Measurements from ENCODE around the gene SCAMP5.

SCAMP5 gene

DNA sequence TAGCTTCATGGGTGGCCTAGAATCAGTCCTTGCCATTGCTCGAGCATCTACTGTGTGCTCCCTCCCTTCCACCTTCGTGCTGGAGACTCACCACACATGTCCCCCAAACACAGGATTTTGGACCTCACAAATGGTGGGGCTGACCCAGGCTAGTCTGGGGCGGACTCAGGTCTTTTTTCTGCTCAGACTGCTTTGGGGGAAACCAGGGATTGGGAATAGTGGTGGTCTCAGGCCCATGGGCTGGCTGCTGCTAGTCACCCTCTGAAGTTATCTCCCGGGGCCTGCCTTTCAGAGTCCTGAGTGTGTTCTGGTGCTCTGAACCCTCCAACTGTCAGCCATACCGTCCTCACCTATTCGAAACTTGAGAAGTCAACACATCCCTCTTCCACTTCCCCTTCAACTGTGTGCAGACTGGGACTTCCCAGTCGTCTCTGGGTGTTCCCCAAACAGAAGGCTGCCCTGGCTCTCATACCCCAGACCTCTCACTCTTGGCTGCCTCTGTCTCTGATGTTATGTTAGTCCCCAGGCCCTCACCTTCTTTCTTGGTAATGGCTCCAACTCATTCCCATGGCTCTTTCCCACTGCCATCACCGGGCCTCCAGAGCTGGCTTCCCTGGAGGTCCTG is 74.0 kb downstream of the SCAMP5 start:
- Histone ChIP-seq H3K4me1 (ENCODE audit: control insufficient read depth, insufficient read depth, low read length) (no peaks in the 10 kb centered on the region), H3K9me3 (ENCODE audit: control insufficient read depth, insufficient read depth, low read length) (no peaks in the 10 kb centered on the region), H3K36me3 (ENCODE audit: control insufficient read depth, insufficient read depth, low read length) (no peaks in the 10 kb centered on the region), H3K4me3 (ENCODE audit: low read depth, low read length) (no peak overlapping the region), H3K27me3 (ENCODE audit: control insufficient read depth, insufficient read depth, low read length) (no peaks in the 10 kb centered on the region; the same call in 1 of the 2 replicates), H3K9ac (ENCODE audit: low read depth, low read length) (no peak overlapping the region), H3K27ac (ENCODE audit: low read depth, low read length) (no peak overlapping the region)

DNA sequence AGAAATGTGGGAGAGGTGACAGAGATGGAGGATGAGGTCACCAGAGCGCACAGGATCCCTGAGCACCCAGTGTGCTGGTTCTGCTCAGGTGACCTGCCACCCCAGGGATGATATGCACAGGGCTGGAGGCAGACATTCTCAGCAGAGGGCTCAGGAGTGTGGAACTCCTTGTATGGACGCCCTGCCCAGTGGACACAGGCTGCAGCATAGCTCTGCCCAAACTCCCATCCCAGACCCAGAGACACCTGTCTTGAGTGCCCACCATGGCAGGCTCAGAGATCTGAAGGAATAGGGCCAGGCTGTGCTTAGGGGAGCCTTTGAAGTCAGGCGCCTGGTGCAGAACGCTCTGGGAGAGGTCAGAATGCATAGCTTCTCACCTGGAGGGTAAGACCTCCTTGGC is 75.3 kb downstream of the SCAMP5 start:
- Histone ChIP-seq H3K9me3 (ENCODE audit: control insufficient read depth, insufficient read depth, low read length) (no peaks in the 10 kb centered on the region; the same call in 1 of the 2 replicates), H3K9ac (ENCODE audit: low read depth, low read length) (no peak overlapping the region), H3K27ac (ENCODE audit: low read depth, low read length) (no peak overlapping the region), H3K27me3 (ENCODE audit: control insufficient read depth, insufficient read depth, low read length) (no peaks in the 10 kb centered on the region; the same call in 1 of the 2 replicates), H3K4me1 (ENCODE audit: control insufficient read depth, insufficient read depth, low read length) (no peaks in the 10 kb centered on the region), H3K36me3 (ENCODE audit: control insufficient read depth, insufficient read depth, low read length) (no peaks in the 10 kb centered on the region), H3K4me3 (ENCODE audit: low read depth, low read length) (no peak overlapping the region)

Measured in HUES48 (cell line).